PC-3 (cell line): Measurements from ENCODE around the gene ZBTB7B. TPM values are rescaled to one million over a fixed set of nuclear protein-coding genes. Genes with fewer than 3 reads are reported as not detected.
A peak's percentile ranks its signal among the peaks of the same experiment; 100 is the strongest.

ENCODE experiments used
- ATAC-seq: fragments of 200-7000 bp; cut with Tn5 transposase; 2 replicates; pipeline ENCODE4 v1.9.1; 2020; ENCODE audit warnings: mild to moderate bottlenecking, moderate library complexity
- BruUV-seq: library from RNA; stranded (reverse); fragments of 400-500 nt; replicated peaks from 2 replicates; lab custom pipeline; 2021; lab: Mats Ljungman, UMichigan
- CTCF ChIA-PET: fragments of 300-600 bp; sonication (Branson Sonifier 250); formaldehyde crosslinking; loops from one replicate; lab custom pipeline; 2022; ENCODE audit warnings: antibody characterized with exemption; lab: Charles Lee
- POLR2A ChIA-PET: fragments of 300-600 bp; sonication (Branson Sonifier 250); formaldehyde crosslinking; loops from one replicate; lab custom pipeline; 2022; ENCODE audit warnings: antibody characterized with exemption; ENCODE audit not compliant: unreplicated experiment; lab: Charles Lee
- DNase-seq: peaks from one replicate; pipeline ENCODE4 v3.0.0-alpha.2; 2015
- H2AFZ ChIP-seq: fragments of 300-600 bp; sonication (generic); 2 replicates; pipeline ENCODE4 v1.6.0; 2016; ENCODE audit warnings: antibody characterized with exemption, low read length
- H3F3A ChIP-seq: fragments of 300-600 bp; sonication (generic); one replicate; pipeline ENCODE4 v1.6.0; 2017; ENCODE audit warnings: antibody characterized with exemption, low read length, control low read depth, mild to moderate bottlenecking; ENCODE audit not compliant: unreplicated experiment
- H3K27ac ChIP-seq: fragments of 300-600 bp; sonication (generic); 2 replicates; pipeline ENCODE4 v1.5.1; 2016; ENCODE audit warnings: mild to moderate bottlenecking, low read length
- H3K27me3 ChIP-seq: fragments of 300-600 bp; sonication (generic); 2 replicates; pipeline ENCODE4 v1.6.1; 2016; ENCODE audit warnings: low read length, mixed read lengths
- H3K36me3 ChIP-seq: fragments of 300-600 bp; sonication (generic); 2 replicates; pipeline ENCODE4 v1.6.1; 2016; ENCODE audit warnings: low read depth, mixed run types, low read length, mixed read lengths
- H3K4me1 ChIP-seq: fragments of 300-600 bp; sonication (generic); 2 replicates; pipeline ENCODE4 v1.5.1; 2016; ENCODE audit warnings: low read length; ENCODE audit not compliant: insufficient read depth
- H3K4me2 ChIP-seq: fragments of 300-600 bp; sonication (generic); 2 replicates; pipeline ENCODE4 v1.6.0; 2016; ENCODE audit warnings: low read length
- H3K4me3 ChIP-seq: fragments of 300-600 bp; sonication (generic); 2 replicates; pipeline ENCODE4 v1.5.1; 2016; ENCODE audit warnings: mild to moderate bottlenecking, low read length, mixed read lengths
- H3K79me2 ChIP-seq: fragments of 300-600 bp; sonication (generic); 2 replicates; pipeline ENCODE4 v1.6.1; 2017; ENCODE audit warnings: low read length, mixed read lengths
- H3K9ac ChIP-seq: fragments of 300-600 bp; sonication (generic); 2 replicates; pipeline ENCODE4 v1.6.0; 2016; ENCODE audit warnings: mild to moderate bottlenecking, low read length
- H3K9me2 ChIP-seq: fragments of 300-600 bp; sonication (generic); replicated peaks from 2 replicates; pipeline ENCODE4 v1.6.1; 2016; ENCODE audit warnings: mixed run types, low read length, mixed read lengths
- H3K9me3 ChIP-seq: fragments of 300-600 bp; sonication (generic); 2 replicates; pipeline ENCODE4 v1.6.1; 2016; ENCODE audit warnings: low read length, mixed read lengths
- H4K20me1 ChIP-seq: fragments of 300-600 bp; sonication (generic); 2 replicates; pipeline ENCODE4 v1.6.1; 2016; ENCODE audit warnings: low read length, mixed read lengths
- CTCF ChIP-seq: fragments of 300-600 bp; sonication (generic); conservative IDR thresholded peaks from 2 replicates; pipeline ENCODE4 v1.5.1; 2017; ENCODE audit warnings: antibody characterized with exemption, low read depth, mild to moderate bottlenecking, low read length
- EZH2 ChIP-seq: fragments of 300-600 bp; sonication (generic); IDR thresholded peaks from one replicate; pipeline ENCODE4 v1.6.1; 2017; ENCODE audit warnings: antibody characterized with exemption, mild to moderate bottlenecking, low read length; ENCODE audit not compliant: unreplicated experiment
- EZH2phosphoT487 ChIP-seq: fragments of 300-600 bp; sonication (generic); IDR thresholded peaks from 2 replicates; pipeline ENCODE4 v1.6.1; 2018; ENCODE audit warnings: mild to moderate bottlenecking, antibody characterized with exemption, low read length, borderline replicate concordance
- intact Hi-C: fragments of 100-400 bp; cut with micrococcal nuclease; formaldehyde crosslinking; loops from 2 replicates; pipeline ENCODE4 v1.9.0; 2023
- total RNA-seq: library from RNA; depleted of rRNA; stranded (reverse); fragments of >200 nt; gene quantifications from 2 replicates; pipeline ENCODE4 v1.2.3, GENCODE V29; 2014

The ZBTB7B gene
- total RNA-seq, 1 experiment from 2014 or later = 39.7 TPM

- Histone ChIP-seq H3K36me3 (peaks cover 20% of the 10 kb centered on the region; the same call in 1 of the 2 replicates), H3K4me2 (no peak overlapping the region), H3K9ac (no peak overlapping the region), H4K20me1 (no peaks in the 10 kb centered on the region), H3K4me3 (no peak overlapping the region), H3F3A (no peaks in the 10 kb centered on the region), H3K4me1 (peaks cover 31% of the 10 kb centered on the region), H2AFZ (no peak overlapping the region), H3K27ac (no peak overlapping the region), H3K79me2 (peaks cover 42% of the 10 kb centered on the region), H3K27me3 (no peaks in the 10 kb centered on the region), H3K9me2 (no peaks in the 10 kb centered on the region), H3K9me3 (no peaks in the 10 kb centered on the region)
- ChIA-PET POLR2A (no interaction called here), CTCF (no interaction called here)
- DNase-seq (no peak), ATAC-seq (no peak)
- TF ChIP-seq EZH2phosphoT487 (no peak), CTCF (no peak), EZH2 (no peak)
- BruUV-seq = no TSS peak
- intact Hi-C loops = no loop called here
These were observed 43.2 kb upstream of the ZBTB7B start for GRCh38 chr1:154959426-154959780.

GRCh38 chr1:154960446-154961136 is 42.0 kb upstream of the ZBTB7B start:
- peak overlapping the region; percentile 88 for H3K4me2 ChIP-seq
- peak overlapping the region; percentile 96 for H3K9ac ChIP-seq
- H3K27me3 ChIP-seq = no peaks in the 10 kb centered on the region
- DNase-seq = no peak
- BruUV-seq = TSS peak; percentile 48
- peaks cover 25% of the 10 kb centered on the region for H3K4me1 ChIP-seq
- H4K20me1 ChIP-seq = no peaks in the 10 kb centered on the region
- H2AFZ ChIP-seq = peak overlapping the region; percentile 77; the same call in 1 of the 2 replicates
- H3K9me2 ChIP-seq = no peaks in the 10 kb centered on the region
- no peaks in the 10 kb centered on the region for H3F3A ChIP-seq
- no peaks in the 10 kb centered on the region for H3K9me3 ChIP-seq
- CTCF ChIA-PET = interaction anchor here (1.0 to 1.7 kb wide), 4 partner anchors 33 to 44 kb away, joined by 3 to 8 read pairs (median 6); partner anchors contain the start of genes LENEP and ZBTB7B
- POLR2A ChIA-PET = interaction anchor here (1.0 kb wide), 2 partner anchors 12 to 13 kb away, joined by 4 read pairs; no protein-coding TSS in a partner anchor
- peak overlapping the region; percentile 83; the same call in 1 of the 2 replicates for H3K27ac ChIP-seq
- no peak for TF ChIP-seq CTCF
- TF ChIP-seq EZH2 = no peak
- no peak for TF ChIP-seq EZH2phosphoT487
- peaks cover 29% of the 10 kb centered on the region; the same call in 1 of the 2 replicates for H3K36me3 ChIP-seq
- intact Hi-C loops = loop anchor here (1.0 to 2.0 kb wide), 3 partner anchors 13 to 56 kb away; no protein-coding TSS in a partner anchor
- H3K4me3 ChIP-seq = peak overlapping the region; percentile 71
- peaks cover 42% of the 10 kb centered on the region for H3K79me2 ChIP-seq
- no peak for ATAC-seq
